ENCODE data around the gene OR2AK2. TPM values are rescaled to one million over a fixed set of nuclear protein-coding genes. Genes with fewer than 3 reads are reported as not detected.

Gene OR2AK2, protein sequence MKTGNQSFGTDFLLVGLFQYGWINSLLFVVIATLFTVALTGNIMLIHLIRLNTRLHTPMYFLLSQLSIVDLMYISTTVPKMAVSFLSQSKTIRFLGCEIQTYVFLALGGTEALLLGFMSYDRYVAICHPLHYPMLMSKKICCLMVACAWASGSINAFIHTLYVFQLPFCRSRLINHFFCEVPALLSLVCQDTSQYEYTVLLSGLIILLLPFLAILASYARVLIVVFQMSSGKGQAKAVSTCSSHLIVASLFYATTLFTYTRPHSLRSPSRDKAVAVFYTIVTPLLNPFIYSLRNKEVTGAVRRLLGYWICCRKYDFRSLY
- polyA plus RNA-seq (ENCODE audit: insufficient read length in 12 of 12): not detected
- long read RNA-seq, donor 1: 0 reads
- long read RNA-seq, donor 2: 0 reads
- long read RNA-seq, donor 3: 0 reads
- long read RNA-seq, donor 4: 0 reads
- long read RNA-seq, donor 5: 0 reads
- long read RNA-seq, donor 6: 0 reads
- long read RNA-seq, donor 7: 0 reads
- long read RNA-seq, donor 8: 0 reads
- long read RNA-seq, donor 9: 0 reads
- long read RNA-seq, donor 10: 0 reads
- long read RNA-seq, donor 11: 0 reads

DNA sequence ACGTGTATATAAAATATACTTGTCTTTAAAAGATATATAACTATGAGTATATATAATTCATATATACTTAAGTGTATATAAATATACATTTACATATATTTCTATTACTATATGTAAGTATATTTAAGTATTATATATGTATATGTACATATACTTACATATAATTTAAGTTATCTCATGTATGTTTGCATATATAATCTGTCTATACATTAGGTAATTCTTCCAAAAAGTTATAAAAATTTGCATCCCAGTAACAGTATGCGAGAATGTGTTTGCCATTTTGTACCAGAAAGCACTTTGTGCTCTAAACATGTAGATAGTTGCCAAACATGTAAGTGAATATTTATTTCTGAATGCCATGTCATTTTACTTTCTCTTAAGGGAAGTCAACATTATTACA, at the start of gene OR2AK2:
OR2AK2 (plus strand) TSS at position 301 of the 400 bp plus-strand sequence. CDS start 144 bp downstream, outside the sequence.
- DNase-seq: no peak

DNA sequence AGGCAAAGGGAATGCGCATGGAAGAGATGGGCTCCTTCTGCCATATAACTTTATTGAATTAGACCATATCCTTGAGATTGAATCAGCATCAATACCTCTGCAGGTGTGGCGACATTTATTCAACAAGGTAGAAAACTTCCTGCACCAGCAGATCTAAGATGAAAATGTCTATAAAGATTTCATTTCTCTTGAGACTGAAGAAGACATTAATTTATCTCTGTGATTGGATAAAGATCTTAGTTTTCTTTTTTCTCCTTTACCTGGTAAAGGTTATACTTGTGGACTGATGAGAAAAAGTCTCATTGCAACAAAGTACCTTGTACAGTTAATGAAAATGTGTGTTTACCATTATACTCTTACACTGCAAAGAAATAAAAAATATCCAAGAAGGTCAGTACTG, 45.1 kb upstream of the OR2AK2 start, which contains the start of gene OR2T8:
OR2T8 (plus strand) TSS at position 301 of the 400 bp plus-strand sequence. CDS start 766 bp downstream, outside the sequence.
- DNase-seq: no peak

GRCh38 chr1:247923941-247924340, 41.1 kb upstream of the OR2AK2 start:
- no peak for DNase-seq

- no peak for DNase-seq
Measured at GRCh38 chr1:247924868-247925267, 40.2 kb upstream of the OR2AK2 start, which contains the start of gene OR2AJ1. OR2AJ1 (plus strand) TSS chr1:247924889; CDS start chr1:247933769, 8,880 bp downstream.

GRCh38 chr1:247933989-247934388, 31.0 kb upstream of the OR2AK2 start:
- no peak for DNase-seq

GRCh38 chr1:247935781-247936180, 29.3 kb upstream of the OR2AK2 start:
- DNase-seq: no peak

GRCh38 chr1:247936415-247936814, 28.6 kb upstream of the OR2AK2 start:
- DNase-seq: no peak

GRCh38 chr1:247936965-247937734, 27.9 kb upstream of the OR2AK2 start:
- peak; percentile 31 for DNase-seq

DNA sequence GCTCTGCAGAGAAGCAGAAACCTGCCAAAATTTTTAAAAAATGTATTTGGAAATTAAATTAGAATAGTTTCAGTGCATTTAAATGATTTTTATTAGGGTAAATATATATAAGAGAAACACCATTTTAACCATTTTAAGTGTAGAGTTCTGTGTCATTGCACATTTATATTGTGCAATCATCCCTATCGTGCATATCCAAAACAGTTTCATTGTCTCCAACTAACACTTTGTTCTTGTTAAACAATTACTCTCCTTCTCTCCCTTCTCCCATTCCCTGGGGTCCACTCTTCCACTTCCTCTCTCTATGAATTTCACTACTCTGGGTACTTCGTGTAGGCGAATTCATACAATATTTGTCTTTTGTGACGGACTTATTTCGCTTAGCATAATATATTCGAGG, 22.4 kb upstream of the OR2AK2 start:
- DNase-seq: no peak

DNA sequence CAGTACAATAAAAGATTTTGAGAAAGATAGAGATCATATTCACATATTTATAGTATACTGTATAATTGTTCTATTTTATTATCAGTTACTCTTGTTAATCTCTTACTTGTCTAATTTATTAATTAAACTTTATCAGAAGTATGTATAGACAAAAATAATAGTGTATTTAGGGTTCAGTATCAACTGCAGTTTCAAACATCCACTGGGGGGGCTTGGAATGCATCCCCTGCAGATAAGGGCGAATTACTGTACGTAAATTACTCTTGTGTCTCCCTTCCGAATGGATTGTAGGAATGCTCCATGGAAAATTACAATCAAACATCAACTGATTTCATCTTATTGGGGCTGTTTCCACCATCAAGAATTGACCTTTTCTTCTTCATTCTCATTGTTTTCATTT, 16.5 kb upstream of the OR2AK2 start, which contains the start of gene OR2L8:
OR2L8 (plus strand) TSS at position 301 of the 400 bp plus-strand sequence; CDS start at position 301, 0 bp downstream.
- no peak for DNase-seq

GRCh38 chr1:247953408-247953807, 11.6 kb upstream of the OR2AK2 start:
- no peak for DNase-seq

DNA sequence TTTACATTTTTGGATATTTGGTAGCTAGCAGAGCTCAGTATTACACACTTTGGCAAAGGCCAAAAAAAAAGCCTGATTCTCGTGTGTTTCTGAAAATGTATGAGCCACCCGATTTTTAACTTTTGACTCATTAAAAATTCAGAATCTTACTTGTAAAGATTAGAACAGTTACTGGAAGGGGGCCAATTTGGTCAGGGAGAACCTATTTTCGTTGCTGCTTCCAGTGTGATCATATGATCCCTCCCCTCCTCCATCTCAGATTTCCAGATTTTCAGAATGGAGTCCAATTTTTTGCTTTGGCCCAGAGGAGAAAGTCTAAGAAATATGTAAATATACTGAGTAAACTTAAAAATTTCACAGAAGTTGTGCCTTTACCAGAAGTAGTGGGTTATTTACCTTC, 3.2 kb upstream of the OR2AK2 start:
- DNase-seq: no peak

DNA sequence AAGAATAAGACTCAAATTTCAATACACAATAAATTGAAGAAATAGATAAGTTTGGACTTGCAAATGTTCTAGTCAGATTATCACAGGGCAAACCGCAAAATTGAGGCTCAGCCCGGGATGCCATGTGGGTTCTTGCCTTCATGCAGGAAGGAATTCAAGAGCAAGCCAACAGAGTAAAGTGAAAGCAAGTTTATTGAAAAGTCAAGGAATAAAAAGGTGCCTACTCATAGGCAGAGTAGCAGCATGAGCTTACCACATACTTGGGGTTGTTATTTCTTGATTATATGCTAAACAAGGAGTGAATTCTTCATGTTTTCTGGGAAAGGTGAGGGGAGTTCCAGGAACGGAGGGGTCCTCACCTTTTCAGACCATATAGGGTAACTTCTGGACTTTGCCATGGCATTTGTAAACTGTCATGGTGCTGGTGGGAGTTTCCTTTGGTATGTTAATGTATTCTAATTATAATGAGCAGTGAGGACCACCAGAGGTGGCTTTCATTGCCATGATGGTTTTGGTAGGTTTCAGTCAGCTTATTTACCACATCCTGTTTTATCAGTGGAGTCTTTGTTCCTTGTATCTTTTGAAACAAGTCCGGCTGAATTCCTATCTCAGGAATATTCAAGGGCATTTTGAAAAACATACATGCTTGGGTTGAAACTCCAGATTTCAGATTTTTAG, 2.0 kb upstream of the OR2AK2 start:
- DNase-seq: no peak

GRCh38 chr1:247966532-247967204, 1.6 kb downstream of the OR2AK2 start:
- DNase-seq: no peak

DNA sequence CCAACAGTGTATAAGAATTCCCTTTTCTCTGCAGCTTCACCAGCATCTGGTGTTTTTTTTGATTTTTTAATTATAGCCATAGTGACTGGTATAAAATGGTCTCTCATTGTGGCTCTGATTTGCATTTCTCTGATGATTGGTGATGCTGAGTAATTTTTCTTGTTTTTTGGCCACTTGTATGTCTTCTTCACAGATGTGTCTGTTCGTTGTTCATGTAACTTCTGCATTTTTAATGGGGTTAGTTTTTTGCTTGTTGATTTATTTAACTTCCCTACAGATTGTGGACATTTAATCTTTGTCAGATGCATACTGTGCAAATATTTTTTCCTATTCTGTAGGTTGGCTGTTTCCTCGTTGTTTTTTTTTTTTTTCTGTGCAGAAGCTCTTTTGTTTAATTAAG, 28.0 kb downstream of the OR2AK2 start:
- no peak for DNase-seq

DNA sequence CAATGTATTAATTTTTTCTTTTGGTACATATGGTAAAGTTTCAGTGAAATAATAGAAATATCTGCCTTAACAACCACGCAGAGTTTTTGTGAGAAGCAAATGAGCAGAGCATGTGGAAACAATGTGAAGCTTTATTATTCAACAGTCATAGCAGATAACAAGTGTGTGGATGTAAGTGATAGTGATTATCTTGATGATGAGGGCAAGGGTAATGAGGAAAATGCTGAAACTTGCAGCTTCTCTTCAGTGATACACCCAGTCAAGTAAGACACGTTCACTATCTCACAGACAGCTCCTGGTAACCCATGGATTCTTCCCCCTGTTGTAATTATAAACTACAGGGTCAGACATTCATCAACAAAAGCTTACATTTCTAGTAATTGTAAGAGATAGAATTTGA, 33.8 kb downstream of the OR2AK2 start:
- no peak for DNase-seq

DNA sequence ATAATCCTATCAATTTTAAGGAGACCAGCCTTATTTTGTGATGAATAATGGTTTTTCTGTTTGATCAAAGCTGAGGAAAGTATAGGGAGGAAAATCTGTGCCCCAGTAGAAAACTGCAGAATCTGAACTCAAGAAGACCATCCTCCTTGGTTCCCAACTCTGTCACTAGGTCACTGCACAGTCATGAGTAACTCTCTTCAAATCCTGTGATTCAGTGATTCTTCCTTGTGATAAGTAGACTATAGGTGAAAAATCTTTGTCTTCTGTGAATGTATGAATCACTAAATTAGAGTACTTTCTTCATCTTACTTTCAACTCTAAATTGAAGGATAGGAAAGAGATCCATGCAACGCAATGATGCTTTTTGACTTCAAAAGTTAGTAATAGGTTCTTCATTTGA, 35.1 kb downstream of the OR2AK2 start:
- DNase-seq: no peak

- DNase-seq: no peak
Measured at GRCh38 chr1:248007778-248008177, 42.7 kb downstream of the OR2AK2 start.

GRCh38 chr1:248009681-248010080, 44.6 kb downstream of the OR2AK2 start:
- no peak for DNase-seq

GRCh38 chr1:248013229-248013710, 48.2 kb downstream of the OR2AK2 start, which contains the start of gene OR2L5:
OR2L5 (plus strand) TSS chr1:248013660; CDS start chr1:248021948, 8,288 bp downstream.
- DNase-seq: no peak

DNA sequence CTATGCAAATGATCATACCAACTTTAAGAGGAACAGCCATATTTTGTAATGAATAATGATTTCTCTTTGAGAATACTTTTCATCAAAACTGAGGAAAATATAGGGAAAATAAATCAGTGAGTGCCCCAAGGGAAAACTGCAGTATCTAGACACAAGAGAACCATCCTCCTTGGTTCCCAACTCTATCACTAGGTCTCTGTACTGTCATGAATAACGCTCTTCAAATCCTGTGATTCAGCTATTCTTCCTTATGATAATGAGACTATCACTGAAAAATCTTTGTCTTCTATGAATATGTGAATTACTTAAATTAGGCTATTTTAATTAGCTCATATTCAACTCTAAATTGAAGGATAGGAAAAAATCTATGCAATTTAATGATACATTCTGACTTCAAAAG, 50.8 kb downstream of the OR2AK2 start:
- DNase-seq: no peak

All from muscle of arm (tissue), 14 donors.